BE2C (cell line): ENCODE measurements around the gene SLC8A1.

ENCODE experiments used
- DNase-seq: peaks from one replicate; pipeline ENCODE4 v3.0.0-alpha.2; 2020
- H3K27me3 ChIP-seq: fragments of 250-450 bp; sonication (Bioruptor Pico); 2 replicates; pipeline ENCODE4 v1.5.1; 2020; ENCODE audit warnings: mild to moderate bottlenecking
- H3K36me3 ChIP-seq: fragments of 250-450 bp; sonication (Bioruptor Pico); 2 replicates; pipeline ENCODE4 v1.5.1; 2020; ENCODE audit warnings: mild to moderate bottlenecking
- H3K4me1 ChIP-seq: fragments of 250-450 bp; sonication (Bioruptor Pico); 2 replicates; pipeline ENCODE4 v1.5.1; 2020
- H3K4me3 ChIP-seq: 2 replicates; pipeline ENCODE4 v1.5.1; 2011; ENCODE audit warnings: low read depth, low read length
- H3K9me3 ChIP-seq: fragments of 250-450 bp; sonication (Bioruptor Pico); 2 replicates; pipeline ENCODE4 v1.5.1; 2020
- TF ChIP-seq, protein P1 (sequence below): IDR thresholded peaks from 2 replicates; pipeline ENCODE4 v1.5.1; 2012; ENCODE audit warnings: mild to moderate bottlenecking, low read depth, low read length

The SLC8A1 gene

DNA sequence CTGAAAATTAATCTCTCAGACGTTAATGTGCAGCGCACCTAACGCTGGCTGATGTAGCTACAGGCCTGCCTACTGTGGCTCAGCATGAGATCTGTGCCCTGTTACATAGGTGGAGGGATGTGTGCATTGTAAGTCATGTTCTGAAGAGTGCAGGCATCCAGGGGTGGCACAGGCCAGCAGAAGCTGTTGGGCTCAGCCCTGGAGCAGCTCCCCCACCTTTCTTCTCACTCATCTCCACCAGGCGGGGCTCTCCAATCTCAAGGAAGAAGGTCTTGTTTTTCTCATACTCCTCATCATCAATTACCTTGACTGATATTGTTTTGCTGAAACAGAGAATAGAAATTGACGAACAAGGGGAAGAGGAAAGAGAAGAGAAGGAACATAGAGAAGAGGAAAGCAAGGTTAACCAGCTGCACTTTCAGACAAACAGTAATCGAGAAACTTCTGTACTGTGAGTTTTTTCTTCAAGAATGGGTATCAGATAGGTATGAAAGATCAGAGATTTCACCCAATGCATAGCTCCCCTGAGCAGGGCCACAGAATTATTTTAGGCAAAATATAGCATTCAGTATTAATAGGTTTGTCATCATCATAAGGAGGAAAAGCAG is 273.6 kb downstream of the SLC8A1 start:
- no peaks in the 10 kb centered on the region for H3K27me3 ChIP-seq
- H3K4me1 ChIP-seq = no peaks in the 10 kb centered on the region
- DNase-seq = no peak
- H3K9me3 ChIP-seq = no peaks in the 10 kb centered on the region
- no peak overlapping the region for H3K4me3 ChIP-seq
- no peaks in the 10 kb centered on the region for H3K36me3 ChIP-seq
- TF ChIP-seq, protein P1, sequence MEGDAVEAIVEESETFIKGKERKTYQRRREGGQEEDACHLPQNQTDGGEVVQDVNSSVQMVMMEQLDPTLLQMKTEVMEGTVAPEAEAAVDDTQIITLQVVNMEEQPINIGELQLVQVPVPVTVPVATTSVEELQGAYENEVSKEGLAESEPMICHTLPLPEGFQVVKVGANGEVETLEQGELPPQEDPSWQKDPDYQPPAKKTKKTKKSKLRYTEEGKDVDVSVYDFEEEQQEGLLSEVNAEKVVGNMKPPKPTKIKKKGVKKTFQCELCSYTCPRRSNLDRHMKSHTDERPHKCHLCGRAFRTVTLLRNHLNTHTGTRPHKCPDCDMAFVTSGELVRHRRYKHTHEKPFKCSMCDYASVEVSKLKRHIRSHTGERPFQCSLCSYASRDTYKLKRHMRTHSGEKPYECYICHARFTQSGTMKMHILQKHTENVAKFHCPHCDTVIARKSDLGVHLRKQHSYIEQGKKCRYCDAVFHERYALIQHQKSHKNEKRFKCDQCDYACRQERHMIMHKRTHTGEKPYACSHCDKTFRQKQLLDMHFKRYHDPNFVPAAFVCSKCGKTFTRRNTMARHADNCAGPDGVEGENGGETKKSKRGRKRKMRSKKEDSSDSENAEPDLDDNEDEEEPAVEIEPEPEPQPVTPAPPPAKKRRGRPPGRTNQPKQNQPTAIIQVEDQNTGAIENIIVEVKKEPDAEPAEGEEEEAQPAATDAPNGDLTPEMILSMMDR = no peak

DNA sequence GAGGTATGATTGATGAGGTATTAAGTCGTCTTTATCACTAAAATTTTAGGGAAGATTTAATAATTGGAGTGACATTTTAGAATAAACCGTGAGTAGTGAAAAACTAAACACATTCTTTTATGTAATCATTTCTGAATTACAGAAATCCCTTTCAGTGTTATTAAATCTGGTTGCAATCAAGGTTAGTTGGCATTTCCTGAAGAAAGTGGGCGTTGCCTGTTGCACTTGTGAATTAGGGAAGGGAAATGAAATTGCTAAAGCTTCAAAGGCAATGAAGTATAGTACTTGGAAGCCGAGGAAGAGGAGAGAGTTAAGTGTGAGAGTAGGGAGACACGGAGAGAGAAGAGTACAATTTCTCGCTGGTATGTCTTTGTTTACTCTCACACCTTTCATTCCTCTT is 274.5 kb downstream of the SLC8A1 start:
- TF ChIP-seq, protein P1 = no peak
- H3K4me3 ChIP-seq = no peak overlapping the region
- H3K36me3 ChIP-seq = no peaks in the 10 kb centered on the region
- H3K9me3 ChIP-seq = no peaks in the 10 kb centered on the region
- H3K27me3 ChIP-seq = no peaks in the 10 kb centered on the region
- H3K4me1 ChIP-seq = no peaks in the 10 kb centered on the region
- no peak for DNase-seq

DNA sequence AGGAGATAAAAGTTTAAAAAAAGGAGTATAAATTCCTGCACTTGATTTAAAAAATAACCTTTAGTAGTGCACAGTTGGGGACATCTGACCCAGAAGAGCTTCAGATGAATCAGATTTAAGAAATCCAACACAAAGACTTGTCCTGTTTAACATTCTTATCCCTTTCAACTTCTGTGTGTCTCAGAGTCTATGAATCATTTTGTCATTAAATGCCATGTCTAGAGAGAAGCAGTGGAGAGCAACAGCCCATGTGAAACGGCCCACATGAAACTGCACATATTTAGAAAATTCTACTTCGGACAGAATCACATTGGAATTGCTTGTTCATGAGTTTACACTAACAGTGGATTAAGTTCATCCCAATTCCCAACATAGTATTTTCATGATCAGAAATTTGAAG is 278.6 kb downstream of the SLC8A1 start:
- no peaks in the 10 kb centered on the region for H3K27me3 ChIP-seq
- TF ChIP-seq, protein P1 = no peak
- no peaks in the 10 kb centered on the region for H3K9me3 ChIP-seq
- no peak overlapping the region for H3K4me3 ChIP-seq
- H3K4me1 ChIP-seq = no peaks in the 10 kb centered on the region; the same call in 1 of the 2 replicates
- DNase-seq = no peak
- H3K36me3 ChIP-seq = no peaks in the 10 kb centered on the region

DNA sequence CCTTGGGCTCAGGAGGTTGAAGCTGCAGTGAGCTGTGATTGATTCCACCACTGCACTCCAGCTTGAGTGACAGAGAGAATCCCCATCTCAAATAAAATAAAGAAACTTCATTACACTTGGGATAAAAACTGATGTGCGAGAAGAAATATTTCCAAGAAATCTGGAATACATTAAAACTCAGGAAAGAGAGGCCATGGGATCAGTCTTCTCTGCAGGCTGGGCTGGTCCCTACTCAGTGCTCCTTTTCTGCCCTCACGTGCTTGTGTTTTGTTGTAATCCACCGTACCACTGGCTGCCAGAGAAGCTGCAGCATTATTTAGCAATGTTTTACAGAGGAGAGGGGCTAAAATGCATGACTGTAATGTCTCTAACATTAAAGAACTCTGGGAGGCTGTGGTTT is 282.0 kb downstream of the SLC8A1 start:
- no peaks in the 10 kb centered on the region for H3K36me3 ChIP-seq
- H3K4me1 ChIP-seq = no peaks in the 10 kb centered on the region; the same call in 1 of the 2 replicates
- H3K4me3 ChIP-seq = no peak overlapping the region
- H3K27me3 ChIP-seq = no peaks in the 10 kb centered on the region
- TF ChIP-seq, protein P1 = no peak
- H3K9me3 ChIP-seq = no peaks in the 10 kb centered on the region
- no peak for DNase-seq

DNA sequence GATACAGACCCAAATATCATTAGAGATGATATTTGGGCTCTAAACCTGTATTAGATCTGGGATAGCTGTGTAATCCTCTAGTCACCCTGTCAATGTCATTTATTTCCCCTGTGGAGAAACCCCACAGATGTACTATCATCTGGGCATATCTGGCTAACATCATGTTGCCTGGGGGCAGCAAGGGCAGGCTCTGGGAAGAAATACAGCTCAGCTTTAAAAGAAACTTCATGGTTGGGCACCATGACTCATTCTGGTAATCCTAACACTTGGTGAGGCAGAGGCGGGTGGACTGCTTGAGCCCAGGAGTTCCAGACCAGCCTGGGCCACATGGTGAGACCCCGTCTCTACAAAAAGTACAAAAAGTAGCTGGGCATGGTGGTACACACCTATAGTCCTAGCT is 282.5 kb downstream of the SLC8A1 start:
- no peak overlapping the region for H3K4me3 ChIP-seq
- H3K9me3 ChIP-seq = no peaks in the 10 kb centered on the region
- no peaks in the 10 kb centered on the region; the same call in 1 of the 2 replicates for H3K4me1 ChIP-seq
- TF ChIP-seq, protein P1 = no peak
- DNase-seq = peak; percentile 35
- H3K27me3 ChIP-seq = no peaks in the 10 kb centered on the region
- H3K36me3 ChIP-seq = no peaks in the 10 kb centered on the region

DNA sequence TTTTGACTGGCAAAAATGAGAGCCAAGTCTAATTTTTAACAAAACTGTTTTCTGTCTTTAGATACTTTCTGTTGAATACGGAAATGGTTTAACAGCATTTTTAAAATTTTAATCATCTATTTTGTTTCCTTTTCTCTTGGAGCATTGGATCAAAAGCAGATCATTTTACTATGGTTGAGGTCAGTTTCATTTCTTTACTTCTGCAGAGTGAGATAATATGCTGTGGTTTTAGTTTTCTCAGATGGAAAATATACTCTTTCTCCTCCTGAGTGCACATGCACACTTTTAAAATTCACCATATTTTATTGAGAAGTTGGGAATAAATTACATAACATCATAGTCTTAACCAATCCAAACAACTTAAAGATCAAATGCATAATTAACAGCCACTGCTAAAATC is 283.3 kb downstream of the SLC8A1 start:
- H3K4me3 ChIP-seq = no peak overlapping the region
- H3K27me3 ChIP-seq = no peaks in the 10 kb centered on the region
- H3K9me3 ChIP-seq = no peaks in the 10 kb centered on the region
- TF ChIP-seq, protein P1 = no peak
- DNase-seq = no peak
- H3K4me1 ChIP-seq = no peaks in the 10 kb centered on the region; the same call in 1 of the 2 replicates
- no peaks in the 10 kb centered on the region for H3K36me3 ChIP-seq
